Measurements from ENCODE around the gene STIP1.

The STIP1 gene

DNA sequence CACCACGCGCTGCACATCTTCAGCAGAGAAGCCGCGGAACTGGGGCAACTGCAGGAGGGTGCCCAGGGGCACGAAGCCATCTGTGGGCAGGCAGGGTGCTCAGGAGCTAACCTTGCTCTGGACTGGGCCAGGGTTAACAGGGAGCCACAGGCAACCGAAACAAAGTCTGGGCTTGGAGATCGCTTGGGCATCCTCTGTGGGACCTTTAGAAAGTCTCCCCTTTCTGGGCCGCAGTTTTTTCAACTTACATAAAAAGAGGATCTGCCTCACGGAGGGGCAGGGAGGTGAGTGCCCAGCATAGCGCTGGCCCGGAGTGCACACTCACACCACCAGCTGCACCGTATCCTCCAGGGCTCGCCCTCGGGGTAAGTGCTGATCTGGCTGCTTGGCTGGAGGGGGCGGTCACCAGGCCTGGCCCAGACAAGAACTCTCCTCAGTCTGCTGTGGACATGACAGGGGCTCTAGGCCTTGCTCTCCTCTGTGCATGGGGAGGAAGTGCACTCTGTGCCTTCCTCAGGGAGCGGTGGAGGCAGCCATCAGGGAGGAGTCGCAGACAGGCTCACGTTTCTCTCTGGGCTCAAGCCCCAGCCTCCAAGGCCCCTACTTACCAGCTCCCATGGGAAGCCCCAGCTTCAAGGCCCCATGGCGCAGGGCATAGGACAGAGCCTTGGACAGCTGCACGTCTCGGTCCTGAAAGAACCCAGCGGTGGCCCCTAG is 39.1 kb downstream of the STIP1 start:
- DNase-seq: peak; percentile 16

DNA sequence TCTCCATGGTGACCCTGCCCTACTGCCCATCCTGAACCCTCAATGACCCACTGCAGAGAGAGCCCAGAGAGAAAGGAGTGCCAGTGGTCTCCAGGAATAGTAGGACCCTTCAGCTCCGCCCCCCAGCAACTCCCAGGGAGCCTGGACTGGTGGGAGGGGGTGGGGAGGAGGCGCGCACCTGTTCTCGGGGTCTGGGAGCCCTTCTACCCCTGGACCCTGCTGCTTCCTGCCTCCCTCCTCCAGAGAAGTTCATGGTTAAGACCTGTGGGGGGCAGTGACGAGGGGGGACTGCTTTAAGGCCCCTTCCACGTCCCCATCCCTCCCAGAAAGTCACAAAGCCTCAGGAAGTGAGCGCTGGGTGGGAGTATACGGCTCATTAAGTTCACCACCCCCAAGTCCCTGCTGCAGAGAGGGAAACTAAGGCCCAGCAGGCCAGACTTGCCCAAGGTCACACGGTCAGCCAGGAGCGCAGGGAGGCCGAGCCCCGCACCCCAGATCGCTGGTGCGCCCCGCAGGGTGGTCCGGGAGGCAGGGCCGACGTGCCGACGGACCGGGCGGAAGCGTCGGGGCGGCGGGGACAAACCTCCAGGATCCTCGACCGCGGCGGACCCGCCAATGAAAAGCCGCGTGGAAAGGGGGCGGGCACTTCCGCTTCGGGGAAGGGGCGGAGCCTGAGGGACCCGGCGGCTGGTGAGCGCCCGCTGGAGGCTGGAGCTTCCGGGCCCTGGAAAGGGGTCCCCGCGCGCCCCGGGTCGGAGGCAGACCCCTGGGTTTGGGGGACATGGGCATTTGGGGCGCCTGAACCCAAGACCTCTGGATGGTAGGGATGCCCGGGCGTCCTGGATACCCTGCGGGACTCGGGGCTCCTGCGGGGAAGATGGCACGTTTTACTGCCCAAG is 39.9 kb downstream of the STIP1 start, which contains the start of the genes NUDT22 and TRPT1:
NUDT22 (plus strand) TSS at position 667 of the 899 bp plus-strand sequence. CDS start 379 bp downstream, outside the sequence.
TRPT1 (minus strand) TSS at position 579 of the 899 bp plus-strand sequence; CDS start at position 253, 326 bp downstream.
- DNase-seq: peak; percentile 92

DNA sequence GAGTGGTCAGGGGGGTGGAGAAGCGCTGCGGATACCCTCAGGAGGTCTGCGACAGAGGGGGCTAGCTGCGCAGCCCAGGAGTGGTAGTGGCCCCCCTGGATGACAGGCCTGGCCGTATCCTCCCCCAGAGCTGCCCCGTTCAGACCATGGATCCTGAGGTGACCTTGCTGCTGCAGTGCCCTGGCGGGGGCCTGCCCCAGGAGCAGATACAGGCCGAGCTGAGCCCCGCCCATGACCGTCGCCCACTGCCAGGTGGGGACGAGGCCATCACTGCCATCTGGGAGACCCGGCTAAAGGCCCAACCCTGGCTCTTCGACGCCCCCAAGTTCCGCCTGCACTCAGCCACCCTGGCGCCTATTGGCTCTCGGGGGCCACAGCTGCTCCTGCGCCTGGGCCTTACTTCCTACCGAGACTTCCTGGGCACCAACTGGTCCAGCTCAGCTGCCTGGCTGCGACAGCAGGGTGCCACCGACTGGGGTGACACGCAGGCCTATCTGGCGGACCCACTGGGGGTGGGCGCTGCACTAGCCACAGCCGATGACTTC is 40.6 kb downstream of the STIP1 start:
- DNase-seq: peak; percentile 49

DNA sequence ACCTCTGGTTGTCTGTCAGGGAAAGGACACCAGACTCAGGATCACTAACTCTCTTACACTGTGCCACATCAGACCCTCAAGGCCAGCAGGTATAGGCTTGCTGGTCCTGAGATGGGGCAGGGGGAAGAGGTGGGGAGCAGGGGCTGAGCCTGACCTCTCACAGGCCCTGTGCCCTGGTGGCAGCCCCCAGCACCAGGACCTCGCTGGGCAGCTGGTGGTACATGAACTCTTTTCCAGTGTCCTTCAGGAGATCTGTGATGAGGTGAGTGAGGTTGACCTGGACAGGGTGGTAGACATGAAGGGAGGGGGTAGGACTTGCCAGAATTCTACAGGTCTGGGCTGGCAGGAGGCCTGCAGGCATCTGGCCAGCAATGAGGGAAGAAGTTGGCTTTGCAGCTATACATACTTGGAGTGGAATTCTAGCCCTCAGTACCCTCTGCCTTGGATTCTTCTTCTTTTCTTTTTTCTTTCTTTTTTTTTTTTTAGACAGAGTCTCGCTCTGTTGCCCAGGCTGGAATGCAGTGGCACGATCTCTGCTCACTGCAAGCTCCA is 41.5 kb downstream of the STIP1 start:
- DNase-seq: no peak

DNA sequence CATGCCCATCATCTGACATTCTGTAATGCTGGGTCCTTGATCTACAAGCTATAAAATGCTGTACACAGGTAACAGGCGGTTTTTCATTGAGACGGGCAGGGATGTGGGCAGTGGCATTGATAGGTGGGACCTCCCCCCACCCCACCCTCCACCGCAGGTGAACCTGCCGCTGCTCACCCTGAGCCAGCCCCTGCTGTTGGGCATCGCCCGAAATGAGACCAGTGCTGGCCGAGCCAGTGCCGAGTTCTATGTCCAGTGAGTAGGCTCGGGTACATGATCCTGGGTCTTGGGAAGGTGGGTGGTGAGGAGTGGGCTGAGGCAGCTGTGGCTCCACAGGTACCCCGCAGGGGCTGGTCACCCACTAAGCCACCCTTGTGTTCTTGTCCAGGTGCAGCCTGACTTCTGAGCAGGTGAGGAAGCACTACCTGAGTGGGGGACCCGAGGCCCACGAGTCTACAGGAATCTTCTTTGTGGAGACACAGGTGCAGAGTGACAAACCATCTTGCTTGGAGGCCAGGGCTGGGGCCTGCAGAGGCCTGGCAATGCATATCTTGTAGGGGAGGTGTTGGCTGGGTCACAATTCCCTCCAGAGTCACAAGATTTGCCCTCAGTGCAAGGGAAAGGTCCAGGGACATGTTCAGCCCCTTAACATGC is 43.2 kb downstream of the STIP1 start:
- no peak for DNase-seq

DNA sequence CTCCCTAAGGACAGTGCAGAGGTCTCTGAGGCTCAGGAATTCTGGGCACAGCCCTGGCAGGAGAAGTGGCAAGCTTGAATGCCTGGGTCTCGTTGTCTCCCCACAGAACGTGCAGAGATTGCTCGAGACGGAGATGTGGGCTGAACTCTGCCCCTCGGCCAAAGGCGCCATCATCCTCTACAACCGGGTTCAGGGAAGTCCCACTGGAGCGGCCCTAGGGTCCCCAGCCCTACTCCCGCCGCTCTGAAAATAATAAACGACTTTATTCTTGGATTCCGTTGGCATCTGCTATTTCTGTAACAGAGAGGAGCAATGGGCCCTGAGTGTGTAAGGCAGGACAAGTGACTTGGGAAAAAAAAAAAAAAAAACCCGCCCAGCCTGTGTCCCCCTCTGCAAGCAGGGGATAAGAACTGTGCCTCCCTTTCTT is 43.8 kb downstream of the STIP1 start:
- DNase-seq: no peak

DNA sequence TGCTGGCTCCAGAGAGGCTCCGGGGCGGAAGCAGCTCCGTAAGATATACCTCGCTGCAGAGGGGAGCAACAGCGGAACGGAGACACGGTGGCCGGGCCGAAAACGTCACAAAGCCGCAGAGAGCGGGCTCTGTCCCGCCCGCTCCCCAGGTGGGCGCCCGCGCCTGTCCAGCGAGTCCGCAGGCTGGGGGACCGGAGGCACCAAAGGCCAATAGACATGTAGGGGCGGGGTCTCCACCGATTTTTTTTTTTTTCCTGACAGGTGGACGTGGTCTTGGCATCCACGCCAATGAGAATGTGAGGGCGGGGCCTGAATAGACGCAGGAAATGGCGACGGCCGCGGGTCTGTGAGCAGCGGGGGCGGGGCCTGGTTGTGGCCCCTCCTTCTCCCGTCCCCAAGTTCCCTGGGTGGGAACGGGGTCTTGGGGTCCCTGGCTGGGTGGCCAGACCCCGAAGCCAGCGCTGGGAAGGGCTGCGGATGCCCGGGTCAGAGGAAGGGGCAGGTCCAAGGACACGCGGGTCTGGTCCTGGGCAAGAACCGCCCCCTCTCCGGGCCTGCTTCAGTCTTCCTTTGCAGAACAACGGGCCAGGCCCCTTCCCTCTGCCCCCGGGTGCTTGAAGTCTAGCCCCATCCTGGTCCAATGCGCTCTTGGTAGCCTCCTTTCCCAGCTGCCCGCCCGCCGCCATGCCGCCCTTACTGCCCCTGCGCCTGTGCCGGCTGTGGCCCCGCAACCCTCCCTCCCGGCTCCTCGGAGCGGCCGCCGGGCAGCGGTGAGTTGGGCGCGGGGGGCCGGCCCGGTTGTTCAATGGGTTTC is 44.4 kb downstream of the STIP1 start, which contains the start of gene DNAJC4:
DNAJC4 (plus strand) TSS at position 378 of the 814 bp plus-strand sequence; CDS start at position 685, 307 bp downstream.
- peak; percentile 88 for DNase-seq

DNA sequence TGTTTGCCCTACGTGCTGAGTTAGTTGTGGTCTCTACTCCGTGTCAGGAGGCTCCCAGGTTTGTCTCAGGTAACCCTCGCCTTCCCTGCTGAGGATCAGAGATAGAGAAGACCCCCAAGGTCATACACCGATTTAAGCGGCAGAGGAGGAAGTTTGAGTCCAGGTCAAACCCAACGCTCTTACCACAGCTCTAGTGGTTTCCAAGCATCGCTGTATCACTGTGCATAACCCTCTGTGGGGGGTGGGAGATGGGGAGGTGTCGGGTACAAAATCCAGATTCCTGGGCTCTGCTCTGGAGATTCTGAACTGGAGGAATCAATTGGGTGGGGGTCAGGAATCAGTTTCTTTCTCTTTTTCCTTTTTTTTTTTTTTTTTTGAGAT is 45.0 kb downstream of the STIP1 start:
- no peak for DNase-seq

DNA sequence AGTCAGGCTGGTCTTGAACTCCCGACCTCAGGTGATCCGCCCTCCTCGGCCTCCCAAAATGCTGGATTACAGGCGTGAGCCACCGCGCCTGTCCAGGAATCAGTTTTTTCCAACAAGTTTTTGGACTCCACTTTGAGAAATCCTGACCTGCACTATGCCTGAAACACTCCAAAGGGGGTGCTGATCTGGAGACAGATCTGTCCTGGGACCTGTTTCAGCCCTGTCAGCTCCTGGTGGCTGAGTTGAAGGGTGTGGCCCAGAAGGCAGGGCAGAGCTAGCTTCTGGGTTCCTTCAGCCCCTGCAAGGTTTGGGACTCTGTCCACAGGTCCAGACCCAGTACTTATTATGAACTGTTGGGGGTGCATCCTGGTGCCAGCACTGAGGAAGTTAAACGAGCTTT is 45.6 kb downstream of the STIP1 start:
- DNase-seq: peak; percentile 7

DNA sequence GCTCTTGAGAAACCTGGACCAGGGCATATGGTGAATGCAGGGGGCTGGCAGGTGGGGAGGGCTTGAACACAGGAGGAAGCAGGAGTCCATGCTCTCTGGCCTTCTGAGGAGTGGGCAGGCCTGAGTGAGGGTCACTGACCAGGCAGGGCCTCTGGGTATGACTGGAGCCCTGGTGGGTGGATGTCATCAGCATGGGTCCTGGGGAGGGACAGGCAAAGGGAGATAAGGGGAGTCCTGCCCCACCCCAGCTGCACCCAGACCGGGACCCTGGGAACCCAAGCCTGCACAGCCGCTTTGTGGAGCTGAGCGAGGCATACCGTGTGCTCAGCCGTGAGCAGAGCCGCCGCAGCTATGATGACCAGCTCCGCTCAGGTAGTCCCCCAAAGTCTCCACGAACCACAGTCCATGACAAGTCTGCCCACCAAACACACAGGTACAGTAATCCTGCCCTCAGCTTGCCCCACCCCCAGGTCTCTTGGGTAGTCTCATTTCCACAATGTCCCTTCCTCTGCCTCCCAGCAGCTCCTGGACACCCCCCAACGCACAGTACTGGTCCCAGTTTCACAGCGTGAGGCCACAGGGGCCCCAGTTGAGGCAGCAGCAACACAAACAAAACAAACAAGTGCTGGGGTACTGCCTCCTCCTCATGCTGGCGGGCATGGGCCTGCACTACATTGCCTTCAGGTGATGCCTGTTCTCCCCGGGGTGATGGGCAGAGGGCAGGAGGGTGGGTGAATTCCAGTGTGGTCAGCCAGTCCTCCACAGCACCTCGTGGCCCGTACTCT is 46.4 kb downstream of the STIP1 start:
- no peak for DNase-seq

DNA sequence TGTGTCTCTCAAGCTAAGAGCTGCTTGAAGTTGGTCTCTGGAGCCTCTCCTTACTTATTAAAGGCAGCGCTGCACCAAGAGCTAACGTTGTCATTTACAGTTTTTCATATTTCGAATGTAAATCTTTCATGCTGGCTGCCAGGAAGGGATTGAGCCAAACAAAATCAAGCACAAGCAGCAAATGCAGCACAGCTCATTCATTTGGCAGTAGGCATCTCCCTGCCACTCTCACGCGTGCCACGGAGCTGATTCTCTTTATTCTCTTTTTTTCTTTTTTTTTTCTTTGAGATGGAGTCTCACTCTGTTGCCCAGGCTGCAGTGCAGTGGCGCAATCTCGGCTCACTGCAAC is 47.0 kb downstream of the STIP1 start:
- no peak for DNase-seq

DNA sequence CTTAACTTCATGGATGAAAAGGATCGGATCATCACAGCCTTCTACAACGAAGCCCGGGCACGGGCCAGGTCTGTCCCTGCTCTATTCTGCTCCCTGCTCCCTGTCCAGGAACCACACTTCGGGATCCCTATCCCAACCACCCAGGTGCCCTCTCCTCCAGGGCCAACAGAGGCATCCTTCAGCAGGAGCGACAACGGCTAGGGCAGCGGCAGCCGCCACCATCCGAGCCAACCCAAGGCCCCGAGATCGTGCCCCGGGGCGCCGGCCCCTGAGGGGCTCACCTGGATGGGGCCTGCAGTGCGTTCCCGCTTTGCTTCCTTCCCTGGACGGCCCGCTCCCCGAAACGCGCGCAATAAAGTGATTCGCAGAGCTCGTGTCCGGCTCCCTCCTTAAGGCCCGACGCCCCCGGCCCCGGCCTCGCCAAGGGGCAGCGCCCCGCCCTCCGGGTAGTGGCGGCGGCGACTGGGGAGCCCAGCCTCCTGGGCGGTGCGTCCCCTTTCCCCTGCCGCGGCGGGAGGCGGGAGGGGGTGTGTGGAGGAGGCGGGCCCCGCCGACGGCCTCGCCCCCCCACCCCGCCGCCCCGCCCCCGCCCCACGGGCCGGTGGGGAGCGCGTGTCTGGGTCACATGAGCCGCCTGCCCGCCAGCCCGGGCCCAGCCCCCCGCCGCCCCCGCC is 48.1 kb downstream of the STIP1 start, which contains the start of gene VEGFB:
VEGFB (plus strand) TSS at position 672 of the 674 bp plus-strand sequence. CDS start 250 bp downstream, outside the sequence.
- peak; percentile 69 for DNase-seq

DNA sequence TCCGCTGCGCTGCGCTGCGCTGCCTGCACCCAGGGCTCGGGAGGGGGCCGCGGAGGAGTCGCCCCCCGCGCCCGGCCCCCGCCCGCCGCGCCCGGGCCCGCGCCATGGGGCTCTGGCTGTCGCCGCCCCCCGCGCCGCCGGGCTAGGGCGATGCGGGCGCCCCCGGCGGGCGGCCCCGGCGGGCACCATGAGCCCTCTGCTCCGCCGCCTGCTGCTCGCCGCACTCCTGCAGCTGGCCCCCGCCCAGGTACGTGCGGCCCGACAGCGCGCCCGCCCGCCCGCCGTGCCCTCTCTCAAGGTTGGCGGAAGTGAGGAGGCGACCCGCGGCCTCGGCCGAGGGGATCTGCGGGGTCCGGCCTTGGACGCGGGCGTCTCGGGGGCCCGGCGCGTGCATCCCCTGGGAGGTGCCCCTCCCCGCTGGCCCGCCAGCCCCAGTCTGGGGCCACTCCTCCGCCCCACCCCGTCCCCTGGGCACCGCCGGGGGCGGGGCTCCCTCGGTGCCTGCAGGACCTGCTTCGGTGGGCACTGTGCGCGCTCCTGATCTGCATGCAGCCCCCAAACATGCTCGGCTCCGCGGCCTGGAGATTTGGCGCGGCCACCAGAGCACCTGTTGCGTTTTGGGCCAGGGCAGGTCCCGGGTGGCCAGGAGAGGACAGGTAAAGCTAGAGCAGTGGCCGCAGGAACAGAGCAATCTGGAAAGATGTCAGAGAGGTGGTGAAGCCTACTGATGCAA is 48.8 kb downstream of the STIP1 start:
- peak; percentile 57 for DNase-seq

DNA sequence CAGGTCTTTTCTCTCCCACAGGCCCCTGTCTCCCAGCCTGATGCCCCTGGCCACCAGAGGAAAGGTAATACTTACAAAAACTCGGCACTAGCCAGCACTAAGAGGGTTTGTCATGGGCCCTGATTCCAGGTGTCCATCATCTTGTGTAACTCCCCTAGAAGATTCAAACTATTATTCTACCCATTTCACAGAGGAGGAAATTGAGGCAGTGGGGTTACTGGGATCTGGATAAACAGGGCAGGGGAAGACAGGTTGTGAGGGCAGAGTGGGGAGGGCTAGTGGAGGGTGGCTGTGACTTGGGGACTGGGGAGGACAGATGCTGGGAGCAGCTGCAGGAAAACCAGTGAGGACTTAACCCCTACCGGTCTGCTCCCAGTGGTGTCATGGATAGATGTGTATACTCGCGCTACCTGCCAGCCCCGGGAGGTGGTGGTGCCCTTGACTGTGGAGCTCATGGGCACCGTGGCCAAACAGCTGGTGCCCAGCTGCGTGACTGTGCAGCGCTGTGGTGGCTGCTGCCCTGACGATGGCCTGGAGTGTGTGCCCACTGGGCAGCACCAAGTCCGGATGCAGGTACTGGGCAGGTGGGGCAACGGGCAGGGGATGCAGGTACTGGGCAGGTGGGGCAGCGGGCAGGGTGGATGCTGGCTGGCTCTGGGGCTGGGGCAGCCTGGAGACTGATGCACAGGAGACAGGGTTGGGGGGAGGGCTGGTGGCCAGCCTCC is 49.6 kb downstream of the STIP1 start:
- DNase-seq: no peak

DNA sequence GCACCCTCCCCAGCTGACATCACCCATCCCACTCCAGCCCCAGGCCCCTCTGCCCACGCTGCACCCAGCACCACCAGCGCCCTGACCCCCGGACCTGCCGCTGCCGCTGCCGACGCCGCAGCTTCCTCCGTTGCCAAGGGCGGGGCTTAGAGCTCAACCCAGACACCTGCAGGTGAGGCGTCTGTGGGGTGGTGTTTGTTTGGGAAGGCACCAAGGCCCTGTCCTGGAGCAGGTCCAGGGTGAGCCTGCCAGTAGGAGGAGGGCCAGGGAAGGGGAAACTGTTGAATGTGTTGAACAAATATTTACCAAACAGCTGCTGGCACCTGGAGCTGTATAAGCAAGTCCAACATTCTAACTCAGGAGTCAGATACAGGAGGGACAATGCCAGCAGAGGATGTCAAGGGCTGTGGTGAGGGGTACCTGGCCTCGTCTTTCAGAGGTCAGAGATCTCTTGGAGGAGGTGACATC is 51.5 kb downstream of the STIP1 start:
- no peak for DNase-seq

DNA sequence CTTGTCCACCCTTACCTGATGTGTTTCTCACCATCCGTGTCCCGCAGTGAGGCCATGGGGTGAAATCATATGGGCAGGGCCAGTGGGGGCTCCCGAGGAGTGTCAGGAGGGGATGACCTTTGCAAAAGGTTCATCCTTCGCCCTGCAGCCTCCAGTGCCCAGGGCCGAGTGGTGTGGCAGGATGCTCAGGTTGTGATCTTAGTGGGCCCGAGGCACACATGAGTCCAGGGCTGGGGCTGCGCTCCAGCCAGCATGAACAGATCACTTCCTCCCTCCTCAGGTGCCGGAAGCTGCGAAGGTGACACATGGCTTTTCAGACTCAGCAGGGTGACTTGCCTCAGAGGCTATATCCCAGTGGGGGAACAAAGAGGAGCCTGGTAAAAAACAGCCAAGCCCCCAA is 52.1 kb downstream of the STIP1 start:
- DNase-seq: no peak

DNA sequence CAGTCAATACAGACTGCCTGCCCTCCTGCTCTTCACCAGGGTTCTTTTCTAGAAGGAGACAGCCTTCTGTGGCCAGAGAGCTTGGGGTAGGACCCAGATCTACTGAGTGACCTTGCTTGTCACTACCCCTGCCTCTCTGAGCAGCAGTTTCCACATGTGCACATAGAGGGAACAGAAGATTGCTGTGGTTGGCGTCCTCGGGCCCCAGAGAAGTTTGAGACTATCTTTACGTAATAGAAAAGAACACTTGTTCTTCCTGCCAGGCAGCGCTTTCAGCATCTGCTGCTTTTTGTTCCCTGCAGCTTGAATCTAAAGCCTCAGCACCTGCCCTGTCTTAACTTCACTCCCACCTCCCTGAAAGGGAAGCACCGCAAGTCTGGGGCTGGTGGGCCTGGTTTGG is 53.0 kb downstream of the STIP1 start:
- no peak for DNase-seq

DNA sequence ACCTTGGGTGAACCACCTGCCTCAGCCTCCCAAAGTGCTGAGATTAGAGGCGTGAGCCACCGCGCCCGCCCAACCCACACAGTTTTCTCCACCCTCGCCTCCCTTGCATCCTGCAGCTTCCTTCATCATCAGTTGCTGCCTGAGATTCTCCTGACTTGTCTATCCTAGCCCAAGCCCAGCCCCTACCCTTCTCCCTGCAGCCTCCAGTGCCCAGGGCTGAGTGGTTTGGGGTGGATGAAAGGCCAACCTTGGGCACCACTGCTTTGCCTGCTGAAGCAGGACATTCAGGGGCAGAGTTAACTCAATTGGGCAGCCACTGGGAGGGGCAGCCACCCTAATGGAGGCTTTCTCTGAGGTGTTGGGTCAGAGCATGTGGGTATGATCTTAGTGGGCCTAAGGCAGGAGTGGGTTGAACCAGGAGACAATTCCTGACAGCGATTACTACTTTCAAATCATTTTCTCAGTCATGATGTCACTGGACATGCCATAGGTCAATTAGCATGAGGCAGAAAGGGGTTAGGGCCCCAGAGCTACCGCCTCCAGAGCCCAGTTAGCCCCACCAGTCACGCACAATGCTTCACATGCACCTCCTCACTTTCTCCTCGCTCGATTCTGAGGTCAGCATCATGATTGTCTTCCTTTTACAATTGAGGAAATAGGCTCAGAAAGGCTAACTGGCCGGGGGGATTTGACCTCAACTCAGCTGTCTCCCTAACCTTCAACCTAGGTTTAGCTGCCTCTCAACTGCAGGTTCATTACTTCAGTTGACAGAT is 53.9 kb downstream of the STIP1 start:
- no peak for DNase-seq
